Activated CD8-positive, alpha-beta memory T cell treated with anti-CD3 and anti-CD28 coated beads for 48 hours (primary cell): ENCODE results near the gene F7.

Experiments used
- DNase-seq, 3 experiments: peaks; one replicate each; pipeline ENCODE4 v3.0.0-alpha.2; 2020; ENCODE audit warnings: low read depth in 2 of 3, low spot score in 2 of 3

F7 gene

DNA sequence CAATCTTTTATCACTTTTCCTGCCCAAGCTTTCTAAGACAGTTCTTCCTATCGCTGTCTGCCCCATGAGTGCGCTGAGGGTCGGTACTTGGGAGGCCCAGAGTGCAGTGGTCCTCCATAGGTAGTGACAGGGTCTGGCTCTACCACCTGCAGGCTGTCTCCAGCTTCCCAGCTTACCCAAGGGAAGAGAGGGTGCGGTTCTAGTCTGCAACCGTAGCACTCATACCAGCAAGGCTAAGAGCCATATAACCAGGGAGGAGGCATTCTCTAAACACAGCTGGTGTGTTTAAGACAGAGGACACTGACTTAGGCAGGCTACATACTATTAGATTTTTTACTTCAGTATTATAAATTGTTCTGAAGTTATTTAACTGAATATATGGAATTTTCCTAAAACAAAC lies 61.1 kb downstream of the F7 start:
- no peak for DNase-seq

DNA sequence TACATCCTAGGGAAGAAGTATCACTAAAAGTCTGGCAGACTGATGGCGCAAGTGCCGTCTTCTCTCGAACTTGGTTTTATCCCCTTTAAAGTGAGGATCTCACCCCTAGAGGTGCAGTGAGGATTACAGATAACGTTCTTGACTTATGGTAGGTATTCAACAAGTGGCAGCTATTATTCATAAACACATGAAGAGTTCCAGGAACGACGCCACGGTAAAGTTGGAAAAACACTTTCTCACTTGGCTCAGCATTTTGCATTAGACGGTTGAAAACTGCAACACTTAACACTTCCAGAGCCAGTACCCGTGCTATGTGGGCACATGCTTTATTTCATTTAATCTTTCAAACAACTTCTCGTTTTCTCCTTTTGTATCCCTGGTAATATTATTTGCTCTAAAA lies 61.6 kb downstream of the F7 start:
- DNase-seq: no peak

DNA sequence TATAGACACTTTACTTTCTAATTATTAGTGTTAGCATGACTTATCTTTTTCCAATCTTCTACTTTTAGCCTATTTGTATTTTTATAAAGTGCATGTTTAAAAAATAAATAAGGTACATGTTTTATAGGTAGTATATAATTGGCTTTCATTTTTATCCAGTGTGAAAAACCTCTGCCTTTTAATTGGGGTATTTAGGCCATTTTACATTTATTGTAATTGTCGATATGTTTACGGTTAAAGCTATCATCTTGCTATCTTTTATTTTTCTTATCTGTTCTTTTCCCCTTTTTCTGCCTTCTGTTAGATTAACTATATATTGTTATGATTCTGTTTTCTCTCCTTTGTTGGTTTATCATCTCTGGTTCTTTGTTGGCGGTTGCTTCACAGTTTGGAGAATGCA lies 62.0 kb downstream of the F7 start:
- DNase-seq: no peak

DNA sequence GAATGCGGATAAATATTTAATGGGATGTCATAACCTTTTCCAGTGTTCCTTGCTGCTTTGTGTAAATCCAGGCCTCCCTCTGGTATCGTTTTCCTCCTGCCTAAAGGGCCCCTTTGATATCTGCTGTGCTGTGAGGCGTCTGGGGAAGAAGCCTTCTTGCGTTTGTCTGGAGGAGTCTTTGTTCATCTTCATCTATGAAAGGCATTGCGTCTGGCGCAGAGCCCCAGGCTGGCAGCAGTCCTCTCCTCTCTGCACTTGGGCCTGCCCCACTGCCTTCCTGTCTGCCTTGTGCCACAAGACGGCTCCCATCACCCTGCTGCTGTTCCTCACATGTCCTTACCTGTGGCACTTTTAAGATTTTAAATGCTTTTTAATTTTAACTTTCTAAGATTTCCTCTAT lies 62.6 kb downstream of the F7 start:
- no peak for DNase-seq

DNA sequence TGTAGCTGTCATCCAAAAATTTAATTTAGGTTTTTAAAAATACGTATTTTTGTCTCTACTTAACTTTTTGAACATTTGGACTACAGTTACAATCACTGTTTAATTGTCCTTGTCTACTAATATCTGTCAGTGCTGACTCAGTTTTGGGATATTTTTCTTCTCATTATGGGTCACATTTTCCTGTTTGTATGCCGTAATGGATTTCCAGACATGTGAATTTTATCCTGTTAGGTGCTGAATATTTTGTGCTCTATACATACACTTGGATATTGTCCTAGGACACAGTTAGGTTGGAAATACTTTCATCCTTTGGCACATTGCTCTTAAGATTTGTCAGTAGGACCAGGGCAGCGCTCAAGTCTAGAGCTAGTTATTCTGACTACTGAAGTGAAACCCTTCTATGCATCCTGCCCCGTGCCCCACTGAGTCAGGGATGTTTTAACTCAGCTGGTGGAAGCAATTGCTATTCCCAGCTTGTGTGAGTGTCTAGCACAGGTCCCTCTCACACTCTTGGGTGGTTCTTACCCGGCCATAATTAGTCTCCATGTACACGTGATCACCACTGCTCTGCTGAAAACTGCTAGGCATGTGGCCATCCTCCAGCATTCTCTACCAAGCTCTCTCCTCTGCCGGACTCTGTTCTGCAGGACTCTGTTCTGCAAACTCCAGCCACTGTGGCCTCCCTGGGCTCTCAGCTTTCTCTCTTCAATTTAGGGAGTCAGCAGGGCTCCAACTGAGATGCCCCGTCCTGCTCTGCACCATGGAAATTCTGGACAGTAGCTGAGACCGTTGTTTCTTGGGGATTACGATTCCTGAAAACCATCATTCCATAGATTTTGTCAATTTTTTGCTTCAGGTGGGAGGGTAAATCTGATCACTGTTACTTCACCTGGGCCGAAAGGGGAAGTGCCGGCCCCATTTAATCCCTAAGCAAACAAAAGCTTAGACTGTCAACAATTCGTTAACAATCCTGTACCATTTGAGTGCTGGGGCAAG lies 64.0 kb downstream of the F7 start:
- no peak for DNase-seq
